ENCODE measurements around the gene TEP1. TPM values are rescaled to one million over a fixed set of nuclear protein-coding genes. Genes with fewer than 3 reads are reported as not detected.

Gene TEP1
- total and polyA plus RNA-seq, 2 of the 13 experiments (the other 11 are each of a cell fraction or from before 2014, with no cell fraction given) = 11.0 to 12.8 TPM

DNA sequence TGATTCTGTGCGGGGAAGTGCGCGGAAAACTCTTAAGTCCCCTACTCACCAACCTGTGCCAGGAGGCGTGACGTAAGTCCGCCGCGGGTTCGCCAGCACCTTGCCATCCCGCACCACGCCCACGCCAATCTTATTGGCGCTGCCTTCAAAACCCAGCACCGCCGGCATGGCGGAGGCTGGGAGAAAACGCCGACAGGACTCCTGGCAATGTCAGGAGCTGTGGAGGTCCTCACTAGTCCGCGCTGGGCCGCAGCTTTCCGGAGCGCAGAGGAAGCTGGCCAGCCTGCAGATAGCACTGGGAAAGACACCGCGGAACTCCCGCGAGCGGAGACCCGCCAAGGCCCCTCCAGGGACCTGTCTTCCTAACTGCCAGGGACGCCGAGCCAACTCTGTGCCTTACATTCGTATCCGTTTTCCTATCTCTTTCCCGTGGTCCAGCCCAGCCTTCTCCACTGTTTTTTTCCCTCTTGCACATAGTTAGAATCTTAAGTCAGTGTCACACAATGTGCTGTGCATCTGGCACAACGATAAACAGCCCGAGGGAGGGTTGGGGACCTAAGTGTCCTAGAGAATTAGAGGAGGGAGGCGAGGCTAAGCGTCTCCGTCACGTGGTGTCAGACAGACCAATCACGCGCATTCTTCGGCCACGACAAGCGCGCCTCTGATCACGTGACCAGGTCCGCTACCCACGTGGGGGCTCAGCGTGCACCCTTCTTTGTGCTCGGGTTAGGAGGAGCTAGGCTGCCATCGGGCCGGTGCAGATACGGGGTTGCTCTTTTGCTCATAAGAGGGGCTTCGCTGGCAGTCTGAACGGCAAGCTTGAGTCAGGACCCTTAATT is 41.4 kb upstream of the TEP1 start, which contains the start of the genes APEX1 and OSGEP (continued):
- TF ChIP-seq ZNF550 (CRISPR knock-in tag; IDR thresholded peaks at IDR 0.05; ENCODE audit: borderline replicate concordance) (peak; percentile 71; the same call in 1 of the 2 replicates), GATA4 (IDR thresholded peaks at IDR 0.05; ENCODE audit: borderline replicate concordance, low read depth) (peak; percentile 21), ZNF547 (CRISPR knock-in tag; IDR thresholded peaks at IDR 0.05) (peak; percentile 78; the same call in 1 of the 2 replicates), AHDC1 (CRISPR knock-in tag; IDR thresholded peaks at IDR 0.05; ENCODE audit: borderline replicate concordance) (peak; percentile 40; the same call in 1 of the 2 replicates), ZBTB38 (CRISPR knock-in tag; IDR thresholded peaks at IDR 0.05) (peak; percentile 55; the same call in 1 of the 2 replicates), CTCF (CRISPR knock-in tag; IDR thresholded peaks at IDR 0.05) (0 out of 2 replicates have a peak, but pooled peaks have one; percentile 13), SNAPC4 (CRISPR knock-in tag; IDR thresholded peaks at IDR 0.05) (peak; percentile 88), FOXA1 (IDR thresholded peaks at IDR 0.05) (no peak), FOXA1 (CRISPR knock-in tag; IDR thresholded peaks at IDR 0.05) (no peak)
- TF ChIP-seq, protein P1, sequence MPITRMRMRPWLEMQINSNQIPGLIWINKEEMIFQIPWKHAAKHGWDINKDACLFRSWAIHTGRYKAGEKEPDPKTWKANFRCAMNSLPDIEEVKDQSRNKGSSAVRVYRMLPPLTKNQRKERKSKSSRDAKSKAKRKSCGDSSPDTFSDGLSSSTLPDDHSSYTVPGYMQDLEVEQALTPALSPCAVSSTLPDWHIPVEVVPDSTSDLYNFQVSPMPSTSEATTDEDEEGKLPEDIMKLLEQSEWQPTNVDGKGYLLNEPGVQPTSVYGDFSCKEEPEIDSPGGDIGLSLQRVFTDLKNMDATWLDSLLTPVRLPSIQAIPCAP (CRISPR knock-in tag; IDR thresholded peaks at IDR 0.05; ENCODE audit: low read depth) = no peak
- TF ChIP-seq, protein P2, sequence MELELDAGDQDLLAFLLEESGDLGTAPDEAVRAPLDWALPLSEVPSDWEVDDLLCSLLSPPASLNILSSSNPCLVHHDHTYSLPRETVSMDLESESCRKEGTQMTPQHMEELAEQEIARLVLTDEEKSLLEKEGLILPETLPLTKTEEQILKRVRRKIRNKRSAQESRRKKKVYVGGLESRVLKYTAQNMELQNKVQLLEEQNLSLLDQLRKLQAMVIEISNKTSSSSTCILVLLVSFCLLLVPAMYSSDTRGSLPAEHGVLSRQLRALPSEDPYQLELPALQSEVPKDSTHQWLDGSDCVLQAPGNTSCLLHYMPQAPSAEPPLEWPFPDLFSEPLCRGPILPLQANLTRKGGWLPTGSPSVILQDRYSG (CRISPR knock-in tag; IDR thresholded peaks at IDR 0.05) = 0 out of 2 replicates have a peak, but pooled peaks have one; percentile 64
- TF ChIP-seq, protein P3, sequence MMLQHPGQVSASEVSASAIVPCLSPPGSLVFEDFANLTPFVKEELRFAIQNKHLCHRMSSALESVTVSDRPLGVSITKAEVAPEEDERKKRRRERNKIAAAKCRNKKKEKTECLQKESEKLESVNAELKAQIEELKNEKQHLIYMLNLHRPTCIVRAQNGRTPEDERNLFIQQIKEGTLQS (CRISPR knock-in tag; IDR thresholded peaks at IDR 0.05) = no peak
